IMR-90 (cell line): Measurements from ENCODE around the gene ZNF223. TPM values are rescaled to one million over a fixed set of nuclear protein-coding genes. Genes with fewer than 3 reads are reported as not detected.

Source experiments
- ATAC-seq: fragments of 200-7000 bp; cut with Tn5 transposase; 2 replicates; pipeline ENCODE4 v1.9.1; 2020; ENCODE audit warnings: low read depth, mild to moderate bottlenecking, moderate library complexity
- BruUV-seq: library from RNA; stranded (reverse); fragments of 400-500 nt; replicated peaks from 2 replicates; lab custom pipeline; 2021; lab: Mats Ljungman, UMichigan
- CTCF ChIA-PET: fragments of 300-600 bp; formaldehyde crosslinking; extraction: SDS; loops from one replicate; lab custom pipeline; 2021; ENCODE audit warnings: antibody characterized with exemption; lab: Yijun Ruan, JAX
- POLR2A ChIA-PET: fragments of 300-600 bp; sonication (Branson Sonifier 250); formaldehyde crosslinking; loops from one replicate; lab custom pipeline; 2022; ENCODE audit warnings: antibody characterized with exemption; ENCODE audit not compliant: unreplicated experiment; lab: Charles Lee
- DNase-seq: peaks from one replicate; pipeline ENCODE4 v3.0.0; 2013
- H2AFZ ChIP-seq: replicated peaks from 2 replicates; pipeline ENCODE3; 2013; ENCODE audit warnings: low read length, mild to moderate bottlenecking; ENCODE audit not compliant: poor library complexity
- H2AK5ac ChIP-seq: 2 replicates; pipeline ENCODE4 v1.6.1; 2013; ENCODE audit warnings: low read depth, low read length, inconsistent platforms
- H2AK9ac ChIP-seq: replicated peaks from 2 replicates; pipeline ENCODE3; 2013; ENCODE audit warnings: mild to moderate bottlenecking, low read depth, low read length, moderate library complexity; ENCODE audit not compliant: poor library complexity
- H2BK120ac ChIP-seq: 2 replicates; pipeline ENCODE4 v1.6.1; 2013; ENCODE audit warnings: low read depth, low read length, inconsistent platforms
- H2BK15ac ChIP-seq: 3 replicates; pipeline ENCODE4 v1.6.1; 2013; ENCODE audit warnings: low read depth, low read length, inconsistent platforms
- H2BK20ac ChIP-seq: 2 replicates; pipeline ENCODE4 v1.6.1; 2013; ENCODE audit warnings: low read depth, mild to moderate bottlenecking, inconsistent platforms, low read length, moderate library complexity
- H2BK5ac ChIP-seq: 2 replicates; pipeline ENCODE4 v1.6.1; 2013; ENCODE audit warnings: mild to moderate bottlenecking, low read depth, low read length, inconsistent platforms; ENCODE audit not compliant: poor library complexity, severe bottlenecking
- H3K14ac ChIP-seq: replicated peaks from 2 replicates; pipeline ENCODE4 v1.6.1; 2013; ENCODE audit warnings: low read depth, low read length, inconsistent platforms
- H3K18ac ChIP-seq: 2 replicates; pipeline ENCODE4 v1.6.1; 2013; ENCODE audit warnings: low read depth, low read length, control low read depth
- H3K23ac ChIP-seq: 2 replicates; pipeline ENCODE4 v1.6.1; 2013; ENCODE audit warnings: low read depth, low read length, inconsistent platforms
- H3K27ac ChIP-seq: 2 replicates; pipeline ENCODE4 v1.5.1; 2013; ENCODE audit warnings: mild to moderate bottlenecking, control low read depth, low read length; ENCODE audit not compliant: insufficient read depth
- H3K27me3 ChIP-seq: 2 replicates; pipeline ENCODE4 v1.6.1; 2013; ENCODE audit warnings: low read length; ENCODE audit not compliant: control insufficient read depth, insufficient read depth
- H3K36me3 ChIP-seq: 2 replicates; pipeline ENCODE4 v1.6.1; 2013; ENCODE audit warnings: low read length, mixed read lengths; ENCODE audit not compliant: control insufficient read depth, insufficient read depth
- H3K4ac ChIP-seq: 2 replicates; pipeline ENCODE4 v1.6.1; 2013; ENCODE audit warnings: low read depth, low read length, inconsistent platforms
- H3K4me1 ChIP-seq: 2 replicates; pipeline ENCODE4 v1.6.1; 2013; ENCODE audit warnings: low read length, mixed read lengths; ENCODE audit not compliant: control insufficient read depth, insufficient read depth
- H3K4me2 ChIP-seq: 2 replicates; pipeline ENCODE4 v1.6.1; 2013; ENCODE audit warnings: low read depth, mild to moderate bottlenecking, control low read depth, low read length, moderate library complexity
- H3K4me3 ChIP-seq: 2 replicates; pipeline ENCODE4 v1.5.1; 2013; ENCODE audit warnings: low read depth, mild to moderate bottlenecking, control low read depth, low read length, moderate library complexity; ENCODE audit not compliant: insufficient read depth
- H3K56ac ChIP-seq: 2 replicates; pipeline ENCODE4 v1.6.1; 2013; ENCODE audit warnings: low read length, inconsistent platforms; ENCODE audit not compliant: insufficient read depth; ENCODE audit errors: extremely low read depth
- H3K79me1 ChIP-seq, 2 experiments: 2 replicates each; pipeline ENCODE4 v1.6.1; 2013; ENCODE audit warnings: low read length in 2 of 2, inconsistent platforms in 1 of 2, low read depth in 1 of 2
- H3K9ac ChIP-seq: 2 replicates; pipeline ENCODE4 v1.6.1; 2013; ENCODE audit warnings: low read depth, low read length, control low read depth
- H3K9me1 ChIP-seq: 2 replicates; pipeline ENCODE4 v1.6.1; 2013; ENCODE audit warnings: low read length, inconsistent platforms; ENCODE audit not compliant: insufficient read depth
- H3K9me3 ChIP-seq: 2 replicates; pipeline ENCODE4 v1.6.1; 2013; ENCODE audit warnings: low read length; ENCODE audit not compliant: control insufficient read depth, insufficient read depth
- H4K20me1 ChIP-seq: 2 replicates; pipeline ENCODE4 v1.6.1; 2013; ENCODE audit warnings: low read length, inconsistent platforms; ENCODE audit not compliant: insufficient read depth
- H4K5ac ChIP-seq: 2 replicates; pipeline ENCODE4 v1.6.1; 2013; ENCODE audit warnings: mild to moderate bottlenecking, low read depth, low read length, control low read depth
- H4K8ac ChIP-seq, 2 experiments: 2 replicates each; pipeline ENCODE4 v1.6.1; 2013; ENCODE audit warnings: low read depth in 2 of 2, low read length in 2 of 2, control low read depth in 1 of 2, inconsistent platforms in 1 of 2
- H4K91ac ChIP-seq: 2 replicates; pipeline ENCODE4 v1.6.1; 2013; ENCODE audit warnings: low read depth, low read length, inconsistent platforms; ENCODE audit not compliant: insufficient read depth
- BHLHE40 ChIP-seq: fragments of 150-350 bp; IDR thresholded peaks from 2 replicates; pipeline ENCODE4 v1.6.1; 2016; ENCODE audit warnings: mild to moderate bottlenecking, low read depth, low read length
- MAZ ChIP-seq: IDR thresholded peaks from 2 replicates; pipeline ENCODE4 v1.6.1; 2012; ENCODE audit warnings: low read depth, mild to moderate bottlenecking, low read length, improper control_type of control experiment, moderate library complexity, borderline replicate concordance
- POLR2A ChIP-seq: IDR thresholded peaks from 2 replicates; pipeline ENCODE4 v1.6.1; 2012; ENCODE audit warnings: mild to moderate bottlenecking, low read depth, low read length
- RAD21 ChIP-seq: IDR thresholded peaks from 2 replicates; pipeline ENCODE4 v1.6.1; 2012; ENCODE audit warnings: low read length, improper control_type of control experiment
- WGBS, 2 experiments: methylation state at CpG; one replicate each; pipeline versions ENCODE4 v1.1.5 to v1.1.7; 2013; ENCODE audit warnings: missing lambda C conversion rate in 2 of 2; ENCODE audit not compliant: insufficient read length in 1 of 2; ENCODE audit errors: extremely low coverage in 2 of 2; 5-methylcytosine and 5-hydroxymethylcytosine counted together
- dilution Hi-C: fragments of 300-500 bp; cut with HindIII; formaldehyde crosslinking; loops from one replicate; pipeline ENCODE4 v1.14.3; 2018; ENCODE audit warnings: low sequenced_read_pairs; ENCODE audit not compliant: unreplicated experiment
- in situ Hi-C: fragments of 300-500 bp; cut with MboI; formaldehyde crosslinking; loops from 3 replicates; pipeline ENCODE4 v1.14.3; 2019; ENCODE audit warnings: low sequenced_read_pairs, inconsistent platforms, mixed read lengths
- intact Hi-C: fragments of 100-400 bp; cut with micrococcal nuclease; formaldehyde crosslinking; loops from 2 replicates; pipeline ENCODE4 v1.10.0; 2022
- polyA plus RNA-seq, 3 experiments: library from polyadenylated mRNA; depleted of rRNA; stranded (reverse); fragments of >200 nt; gene quantifications; 2 replicates each; pipeline ENCODE4 v1.2.3, GENCODE V29; 2012; ENCODE audit warnings: low replicate concordance in 1 of 3
- total RNA-seq: library from RNA; depleted of rRNA; stranded (reverse); fragments of >200 nt; gene quantifications from 2 replicates; pipeline ENCODE4 v1.2.3, GENCODE V29; 2012
- TF ChIP-seq, protein P1 (sequence below): conservative IDR thresholded peaks from 2 replicates; pipeline ENCODE4 v1.5.1; 2012; ENCODE audit warnings: mild to moderate bottlenecking, low read depth, low read length, improper control_type of control experiment
- TF ChIP-seq, protein P2 (sequence below): fragments of 150-350 bp; IDR thresholded peaks from 2 replicates; pipeline ENCODE4 v1.6.1; 2016; ENCODE audit warnings: low read depth, mild to moderate bottlenecking, low read length, moderate library complexity, borderline replicate concordance

Gene ZNF223
- total and polyA plus RNA-seq, 2 of the 4 experiments (the other 2 are of a cell fraction) = 2.3 to 16.5 TPM

DNA sequence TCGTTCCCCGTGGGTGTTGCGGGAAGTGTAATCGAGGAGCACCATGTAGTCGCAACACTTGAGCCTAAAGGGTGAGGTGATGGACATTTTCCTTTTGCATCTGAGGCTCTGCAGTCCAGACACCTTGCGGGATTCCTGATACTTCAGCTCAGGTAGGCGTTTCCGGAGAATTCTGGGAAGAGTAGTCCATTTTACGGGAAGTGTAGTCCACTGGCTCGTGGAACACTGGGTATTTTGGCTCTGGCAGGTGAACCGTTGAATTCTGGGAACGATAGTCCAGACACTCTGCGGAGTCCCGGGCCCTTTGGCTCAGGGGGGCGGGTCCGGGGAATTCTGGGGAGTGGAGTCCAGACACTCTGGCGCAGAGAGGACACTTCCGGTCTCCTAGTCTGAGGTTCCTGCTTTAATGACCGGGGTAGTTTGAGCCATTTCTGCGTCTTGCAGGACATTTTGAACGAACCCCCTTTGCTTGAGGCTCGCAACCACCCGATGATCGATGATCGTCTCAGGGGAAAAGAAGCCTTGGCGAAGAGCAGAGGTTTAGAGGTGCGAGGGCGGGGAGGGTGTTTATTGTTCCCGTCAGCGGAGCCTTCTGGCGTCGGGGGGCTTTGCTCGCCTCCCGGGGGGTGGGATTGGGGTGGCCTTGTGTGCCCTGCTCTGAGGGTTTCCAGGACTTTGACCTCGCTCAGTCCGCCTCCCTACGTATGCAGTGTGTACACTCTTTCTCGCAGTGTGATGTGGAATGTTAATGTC, at the start of gene ZNF223 (continued):
- TF ChIP-seq, protein P1, sequence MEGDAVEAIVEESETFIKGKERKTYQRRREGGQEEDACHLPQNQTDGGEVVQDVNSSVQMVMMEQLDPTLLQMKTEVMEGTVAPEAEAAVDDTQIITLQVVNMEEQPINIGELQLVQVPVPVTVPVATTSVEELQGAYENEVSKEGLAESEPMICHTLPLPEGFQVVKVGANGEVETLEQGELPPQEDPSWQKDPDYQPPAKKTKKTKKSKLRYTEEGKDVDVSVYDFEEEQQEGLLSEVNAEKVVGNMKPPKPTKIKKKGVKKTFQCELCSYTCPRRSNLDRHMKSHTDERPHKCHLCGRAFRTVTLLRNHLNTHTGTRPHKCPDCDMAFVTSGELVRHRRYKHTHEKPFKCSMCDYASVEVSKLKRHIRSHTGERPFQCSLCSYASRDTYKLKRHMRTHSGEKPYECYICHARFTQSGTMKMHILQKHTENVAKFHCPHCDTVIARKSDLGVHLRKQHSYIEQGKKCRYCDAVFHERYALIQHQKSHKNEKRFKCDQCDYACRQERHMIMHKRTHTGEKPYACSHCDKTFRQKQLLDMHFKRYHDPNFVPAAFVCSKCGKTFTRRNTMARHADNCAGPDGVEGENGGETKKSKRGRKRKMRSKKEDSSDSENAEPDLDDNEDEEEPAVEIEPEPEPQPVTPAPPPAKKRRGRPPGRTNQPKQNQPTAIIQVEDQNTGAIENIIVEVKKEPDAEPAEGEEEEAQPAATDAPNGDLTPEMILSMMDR = no peak

DNA sequence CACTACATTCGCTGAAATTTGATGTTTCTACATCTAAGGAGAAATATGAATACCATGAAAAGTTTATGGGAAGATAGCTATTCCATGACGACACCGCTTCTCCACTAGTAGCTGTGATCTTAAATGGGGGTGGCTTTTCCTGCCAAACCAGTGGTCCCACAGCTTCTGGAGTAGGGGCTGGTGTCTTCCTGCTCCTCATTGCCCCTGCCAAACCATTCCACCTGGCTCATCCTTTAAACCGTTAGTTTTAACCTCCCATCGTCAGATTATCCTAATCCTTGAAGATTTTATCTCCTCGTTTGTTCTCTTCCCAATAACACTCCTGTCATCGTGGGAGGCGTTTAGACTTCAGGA, 49.6 kb upstream of the ZNF223 start:
- peak overlapping the region; percentile 82 to 99 for H4K8ac ChIP-seq
- peak overlapping the region; percentile 33 for H2AK9ac ChIP-seq
- TF ChIP-seq MAZ = no peak
- TF ChIP-seq, protein P2, sequence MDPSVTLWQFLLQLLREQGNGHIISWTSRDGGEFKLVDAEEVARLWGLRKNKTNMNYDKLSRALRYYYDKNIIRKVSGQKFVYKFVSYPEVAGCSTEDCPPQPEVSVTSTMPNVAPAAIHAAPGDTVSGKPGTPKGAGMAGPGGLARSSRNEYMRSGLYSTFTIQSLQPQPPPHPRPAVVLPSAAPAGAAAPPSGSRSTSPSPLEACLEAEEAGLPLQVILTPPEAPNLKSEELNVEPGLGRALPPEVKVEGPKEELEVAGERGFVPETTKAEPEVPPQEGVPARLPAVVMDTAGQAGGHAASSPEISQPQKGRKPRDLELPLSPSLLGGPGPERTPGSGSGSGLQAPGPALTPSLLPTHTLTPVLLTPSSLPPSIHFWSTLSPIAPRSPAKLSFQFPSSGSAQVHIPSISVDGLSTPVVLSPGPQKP = no peak
- no peak for TF ChIP-seq RAD21
- TF ChIP-seq POLR2A = no peak
- no peak for TF ChIP-seq BHLHE40
- DNase-seq (peak; percentile 11), ATAC-seq (peak; percentile 3; the same call in 1 of the 2 replicates)
- peak overlapping the region; percentile 87 for H3K9ac ChIP-seq
- peak overlapping the region; percentile 90; the same call in 1 of the 2 replicates for H4K91ac ChIP-seq
- H3K27ac ChIP-seq = peak overlapping the region; percentile 70
- intact Hi-C loops = loop anchor here (2.0 kb wide), 1 partner anchor 67 kb away; the partner anchor contains the start of gene ZNF45
- dilution Hi-C loops = no loop called here
- peak overlapping the region; percentile 90 for H3K4ac ChIP-seq
- 0 out of 2 replicates have a peak overlapping the region, but pooled peaks have one; percentile 85 for H3K23ac ChIP-seq
- peak overlapping the region; percentile 99 for H2AFZ ChIP-seq
- ChIA-PET CTCF (no interaction called here), POLR2A (no interaction called here)
- in situ Hi-C loops = no loop called here
- H3K56ac ChIP-seq = peak overlapping the region; percentile 79; the same call in 1 of the 2 replicates
- peak overlapping the region; percentile 67 for H3K4me2 ChIP-seq
- no peak overlapping the region for H2BK120ac ChIP-seq
- H3K9me3 ChIP-seq = peaks cover 3% of the 10 kb centered on the region; the same call in 1 of the 2 replicates
- H2AK5ac ChIP-seq = no peak overlapping the region
- H3K36me3 ChIP-seq = peaks cover under 1% of the 10 kb centered on the region; the same call in 1 of the 2 replicates
- peak overlapping the region; percentile 74 for H2BK5ac ChIP-seq
- peak overlapping the region; percentile 58; the same call in 1 of the 2 replicates for H3K18ac ChIP-seq
- peak overlapping the region; percentile 68 for H3K4me3 ChIP-seq
- H2BK20ac ChIP-seq = no peak overlapping the region
- no peaks in the 10 kb centered on the region for H3K9me1 ChIP-seq
- peak overlapping the region; percentile 91 for H3K14ac ChIP-seq
- BruUV-seq = no TSS peak
- peaks cover 3 to 19% of the 10 kb centered on the region in 2 experiments for H3K79me1 ChIP-seq
- H4K5ac ChIP-seq = peak overlapping the region; percentile 85
- H3K27me3 ChIP-seq = no peaks in the 10 kb centered on the region
- no peaks in the 10 kb centered on the region for H4K20me1 ChIP-seq
- WGBS, 2 experiments = no CpG with 5 or more reads among the region's 8 CpGs
- H3K4me1 ChIP-seq = peaks cover 2% of the 10 kb centered on the region; the same call in 1 of the 2 replicates
- 0 out of 3 replicates have a peak overlapping the region, but pooled peaks have one; percentile 57 for H2BK15ac ChIP-seq
